Measurements from ENCODE around the gene ZNF484.
"Not testable (repeated sequence)": the region's sequence is repeated elsewhere in the genome, so short reads cannot be mapped to it uniquely, and the experiment has no call there.

Gene ZNF484

GRCh38 chr9:92857236-92857635, 20.6 kb downstream of the ZNF484 start:
- no peak for DNase-seq

DNA sequence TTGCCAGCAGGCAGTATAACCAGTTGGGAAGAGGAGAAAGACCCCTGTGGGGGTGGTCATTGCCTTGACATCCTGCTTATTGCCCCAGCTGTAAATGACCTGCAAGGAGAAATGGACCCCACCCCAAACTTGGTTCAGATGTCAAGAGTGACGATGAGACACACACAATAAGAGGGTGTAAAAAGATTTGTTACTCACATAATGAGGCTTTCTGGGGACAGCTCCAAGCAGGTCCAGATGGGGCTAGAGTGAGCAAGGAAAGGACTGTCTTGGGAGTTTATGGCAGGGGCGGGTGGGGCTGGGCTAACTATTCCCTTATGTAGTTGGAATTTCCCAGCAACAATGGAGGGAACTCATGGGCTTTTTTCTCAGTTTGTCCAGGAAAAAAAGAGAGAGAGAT, 24.1 kb downstream of the ZNF484 start:
- no peak for DNase-seq

- no peak for DNase-seq
Measured at GRCh38 chr9:92850898-92851297, 26.9 kb downstream of the ZNF484 start.

- not testable (repeated sequence) for DNase-seq
Measured at GRCh38 chr9:92848740-92849139, 29.1 kb downstream of the ZNF484 start.

DNA sequence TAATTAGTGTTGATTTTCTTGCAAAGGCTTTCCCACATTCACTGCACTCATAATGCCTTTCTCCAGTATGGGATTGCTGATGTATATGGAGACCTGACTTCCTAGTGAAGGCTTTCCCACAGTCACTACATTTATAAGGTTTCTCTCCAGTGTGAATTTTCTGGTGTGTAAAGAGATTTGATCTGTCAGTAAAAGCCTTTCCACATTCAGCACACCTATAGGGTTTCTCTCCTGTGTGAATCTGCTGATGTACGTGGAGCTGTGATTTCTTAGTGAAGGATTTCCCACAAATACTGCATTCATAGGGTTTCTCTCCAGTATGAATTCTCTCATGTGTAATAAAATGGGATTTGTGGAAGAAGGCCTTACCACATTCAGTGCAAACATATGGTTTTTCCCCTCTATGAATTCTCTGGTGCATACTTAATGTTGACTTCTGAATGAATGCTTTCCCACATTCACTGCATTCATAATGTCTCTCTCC, 31.1 kb downstream of the ZNF484 start:
- DNase-seq: no peak

GRCh38 chr9:92838411-92838810, 39.4 kb downstream of the ZNF484 start:
- DNase-seq: not testable (repeated sequence)

GRCh38 chr9:92837191-92837590, 40.6 kb downstream of the ZNF484 start:
- DNase-seq: no peak

- no peak for DNase-seq
Measured at GRCh38 chr9:92829420-92829819, 48.4 kb downstream of the ZNF484 start.

- DNase-seq: not testable (repeated sequence)
Measured at GRCh38 chr9:92825065-92825464, 52.8 kb downstream of the ZNF484 start.

GRCh38 chr9:92820964-92821363, 56.9 kb downstream of the ZNF484 start:
- DNase-seq: no peak

GRCh38 chr9:92819898-92820297, 57.9 kb downstream of the ZNF484 start:
- not testable (repeated sequence) for DNase-seq

GRCh38 chr9:92809629-92810326, 68.1 kb downstream of the ZNF484 start:
- not testable (repeated sequence) for DNase-seq

DNA sequence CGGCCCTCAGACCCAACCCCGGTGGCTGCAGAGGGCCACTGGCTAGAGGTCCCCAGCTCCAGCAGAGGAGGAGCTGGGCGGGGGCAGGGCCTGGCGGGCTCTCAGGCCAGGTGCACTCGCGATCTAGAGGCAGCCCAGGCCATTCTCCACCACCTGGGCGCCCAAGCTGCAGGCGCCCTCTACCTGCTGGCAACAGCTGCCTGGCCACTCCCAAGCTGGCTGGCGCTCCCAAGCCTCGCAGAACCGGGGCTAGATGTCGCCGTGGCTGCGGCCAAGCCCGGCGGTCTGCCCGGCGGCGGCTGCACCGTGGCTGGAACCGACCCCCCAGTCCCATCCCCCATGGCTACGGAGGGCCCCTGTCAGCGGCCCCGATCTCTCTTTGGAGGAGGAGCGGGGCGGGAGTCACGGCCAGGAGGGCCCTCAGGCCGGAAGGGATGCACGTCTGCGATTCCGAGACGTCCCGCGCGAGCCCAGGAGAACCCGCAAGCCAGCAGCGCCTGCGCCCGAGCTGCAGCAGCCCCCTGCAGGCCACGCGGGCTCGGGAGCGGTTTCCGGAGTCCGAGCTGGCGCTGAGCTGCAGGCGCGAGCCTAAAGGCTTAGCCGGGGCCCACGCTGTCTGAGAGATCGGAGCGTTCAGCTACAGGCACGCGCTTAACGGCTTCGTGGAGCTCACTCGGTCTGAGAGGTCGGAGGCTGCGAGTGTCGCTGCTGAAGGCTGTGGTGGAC, 68.9 kb downstream of the ZNF484 start:
- peak; percentile 57 for DNase-seq

- peak; percentile 26 for DNase-seq
Measured at GRCh38 chr9:92807757-92808725, 69.8 kb downstream of the ZNF484 start.

GRCh38 chr9:92807031-92807756, 70.6 kb downstream of the ZNF484 start:
- no peak for DNase-seq

DNA sequence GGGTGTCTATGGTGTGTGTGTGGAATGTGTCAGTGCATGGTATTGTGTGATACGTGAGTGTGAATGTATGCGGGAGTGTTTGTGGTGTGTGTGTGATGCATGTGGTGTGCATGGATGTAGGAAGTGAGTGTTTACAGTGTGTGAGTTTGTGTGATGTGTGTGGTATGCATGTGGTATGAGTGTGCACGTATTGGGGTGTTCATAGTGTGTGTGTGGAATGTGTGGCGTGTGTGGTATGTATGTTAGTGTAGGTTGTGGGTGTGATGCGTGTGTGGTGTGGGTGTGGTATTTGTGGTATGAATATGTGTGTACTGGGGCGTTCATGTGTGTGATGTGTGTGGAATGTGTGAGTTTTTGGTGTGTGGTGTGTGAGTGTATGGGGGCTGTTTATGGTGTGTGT, 73.1 kb downstream of the ZNF484 start:
- no peak for DNase-seq

DNA sequence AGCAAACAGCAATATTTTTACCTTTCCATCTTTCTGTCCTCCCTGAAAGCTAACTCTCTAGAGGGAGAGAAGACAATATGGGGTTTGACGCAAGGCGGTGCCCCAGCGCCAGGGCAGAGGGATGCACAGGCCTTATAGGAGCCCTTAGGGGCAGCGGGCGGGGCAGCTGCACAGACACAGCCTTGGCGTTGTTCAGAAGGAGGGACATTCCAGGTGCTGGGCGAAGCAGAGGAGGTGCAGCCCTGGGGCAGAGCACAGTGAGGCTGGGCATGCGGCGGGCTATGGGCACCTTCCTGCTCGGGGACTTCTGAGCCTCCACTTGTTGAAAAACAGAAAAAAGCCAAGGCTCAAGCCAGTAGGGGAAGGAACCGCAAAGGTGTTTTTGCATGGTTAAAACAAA, 79.5 kb downstream of the ZNF484 start:
- no peak for DNase-seq

DNA sequence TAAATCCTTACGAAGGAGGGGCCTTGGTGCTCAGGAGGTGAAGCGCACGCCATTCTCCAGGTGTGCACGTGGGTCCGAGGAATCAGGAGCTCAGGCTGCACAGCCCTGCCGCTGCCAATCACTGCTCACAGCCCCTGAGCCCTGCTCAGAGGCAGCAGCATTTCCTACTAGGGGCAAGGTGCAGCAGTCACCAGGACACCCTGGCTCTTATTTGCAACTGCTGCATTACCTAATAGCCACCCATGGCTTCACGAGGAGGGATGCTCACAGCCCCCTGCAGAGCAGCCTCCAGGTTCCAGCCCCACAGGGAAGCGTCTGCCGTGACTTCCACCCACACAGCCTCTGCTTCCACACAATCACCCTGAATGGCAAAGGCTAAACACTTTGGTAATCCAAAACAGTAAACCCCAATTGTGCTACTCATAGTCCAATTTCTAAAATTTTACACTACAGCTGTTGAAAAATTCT, 81.5 kb downstream of the ZNF484 start:
- not testable (repeated sequence) for DNase-seq

- DNase-seq: no peak
Measured at GRCh38 chr9:92795598-92796336, 82.1 kb downstream of the ZNF484 start.
